Esophagus (tissue), 2 donors: ENCODE measurements around the gene MRPS14. TPM values are rescaled to one million over a fixed set of nuclear protein-coding genes. Genes with fewer than 3 reads are reported as not detected.

Source experiments
- H3K27ac ChIP-seq, 2 donors: one replicate each; pipeline ENCODE4 v1.5.1; 2013; ENCODE audit warnings: low read depth in 2 of 2, mild to moderate bottlenecking in 2 of 2, inconsistent platforms in 1 of 2, low read length in 1 of 2, moderate library complexity in 1 of 2
- H3K27me3 ChIP-seq, 2 donors: one replicate each; pipeline ENCODE4 v1.6.1; 2013; ENCODE audit warnings: low read length in 2 of 2, control low read depth in 1 of 2, mild to moderate bottlenecking in 1 of 2; ENCODE audit not compliant: insufficient read depth in 2 of 2, control insufficient read depth in 1 of 2
- H3K36me3 ChIP-seq, 2 donors: one replicate each; pipeline ENCODE4 v1.6.1; 2013; ENCODE audit warnings: low read length in 1 of 2; ENCODE audit not compliant: control insufficient read depth in 2 of 2, insufficient read depth in 2 of 2
- H3K4me1 ChIP-seq, 2 donors: one replicate each; pipeline ENCODE4 v1.6.1; 2013; ENCODE audit warnings: low read length in 1 of 2; ENCODE audit not compliant: control insufficient read depth in 2 of 2, insufficient read depth in 2 of 2
- H3K4me3 ChIP-seq, 2 donors: one replicate each; pipeline ENCODE4 v1.5.1; 2013; ENCODE audit warnings: low read length in 2 of 2, mild to moderate bottlenecking in 2 of 2, low read depth in 1 of 2, moderate library complexity in 1 of 2
- H3K9me3 ChIP-seq, 2 donors: one replicate each; pipeline ENCODE4 v1.6.1; 2013; ENCODE audit warnings: mild to moderate bottlenecking in 2 of 2, low read depth in 1 of 2, low read length in 1 of 2, moderate library complexity in 1 of 2; ENCODE audit not compliant: control insufficient read depth in 2 of 2, insufficient read depth in 1 of 2
- WGBS, 2 donors: extraction: QIAGEN DNeasy Blood & Tissue Kit; methylation state at CpG; one replicate each; pipeline ENCODE4 v1.1.7; 2013; 5-methylcytosine and 5-hydroxymethylcytosine counted together
- polyA plus RNA-seq, 2 donors: library from polyadenylated mRNA; stranded (reverse); fragments of 200-250 nt; gene quantifications; one replicate each; pipeline ENCODE4 v1.2.3, GENCODE V29; 2013
- donor health status: healthy with polysubstance abuse.
- donor health status: Bipolar disorder and iron deficiency.

The MRPS14 gene
- polyA plus RNA-seq, 2 donors: 6.7 to 21.2 TPM

GRCh38 chr1:174990382-174990999, 32.7 kb downstream of the MRPS14 start:
- H3K27me3 ChIP-seq: no peaks in the 10 kb centered on the region
- H3K27ac ChIP-seq: peak overlapping the region in 1 of 2 donors; percentile 70
- WGBS, 2 donors: 23 to 30% methylated on average over 6 of the region's 6 CpGs
- no peaks in the 10 kb centered on the region for H3K36me3 ChIP-seq
- H3K9me3 ChIP-seq: no peaks in the 10 kb centered on the region
- no peaks in the 10 kb centered on the region for H3K4me1 ChIP-seq
- peak overlapping the region; percentile 27 to 47 for H3K4me3 ChIP-seq

GRCh38 chr1:174989536-174990220, 33.5 kb downstream of the MRPS14 start:
- Histone ChIP-seq H3K27ac (peak overlapping the region in 1 of 2 donors; percentile 8), H3K27me3 (no peaks in the 10 kb centered on the region), H3K4me1 (no peaks in the 10 kb centered on the region), H3K36me3 (no peaks in the 10 kb centered on the region), H3K4me3 (no peak overlapping the region), H3K9me3 (no peaks in the 10 kb centered on the region)
- WGBS, 2 donors: 66 to 77% methylated on average over 5 of the region's 5 CpGs

- Histone ChIP-seq H3K9me3 (no peaks in the 10 kb centered on the region), H3K4me3 (no peak overlapping the region), H3K36me3 (no peaks in the 10 kb centered on the region), H3K4me1 (no peaks in the 10 kb centered on the region), H3K27ac (no peak overlapping the region), H3K27me3 (no peaks in the 10 kb centered on the region)
- 78 to 92% methylated on average over 3 of the region's 3 CpGs for WGBS, 2 donors
These were observed 34.2 kb downstream of the MRPS14 start for GRCh38 chr1:174988986-174989385.

GRCh38 chr1:174988539-174988938, 34.7 kb downstream of the MRPS14 start:
- Histone ChIP-seq H3K27me3 (no peaks in the 10 kb centered on the region), H3K4me1 (no peaks in the 10 kb centered on the region), H3K36me3 (no peaks in the 10 kb centered on the region), H3K27ac (no peak overlapping the region), H3K4me3 (no peak overlapping the region), H3K9me3 (no peaks in the 10 kb centered on the region)

DNA sequence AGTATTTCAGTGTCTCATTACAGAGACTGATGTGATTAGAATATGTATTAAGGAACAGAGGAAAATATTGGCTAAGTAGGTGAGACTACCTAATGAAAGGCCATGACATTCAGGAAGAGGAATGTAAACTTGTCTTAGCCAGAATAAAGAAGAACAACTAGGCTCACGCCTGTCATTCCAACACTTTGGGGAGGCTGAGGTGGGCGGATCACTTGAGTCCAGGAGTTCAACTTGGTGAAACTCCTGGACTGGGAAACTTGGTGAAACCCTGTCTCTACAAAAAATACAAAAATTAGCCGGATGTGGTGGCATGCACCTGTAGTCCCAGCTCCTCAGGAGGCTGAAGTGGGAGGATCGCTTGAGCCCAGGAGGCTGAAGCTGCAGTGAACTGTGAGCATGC, 38.3 kb downstream of the MRPS14 start:
- Histone ChIP-seq H3K27me3 (no peaks in the 10 kb centered on the region), H3K4me1 (no peaks in the 10 kb centered on the region), H3K4me3 (no peak overlapping the region), H3K36me3 (peaks cover 0 to 3% of the 10 kb centered on the region in 2 donors), H3K9me3 (no peaks in the 10 kb centered on the region), H3K27ac (no peak overlapping the region)
- 95 to 97% methylated on average over 4 of the region's 4 CpGs for WGBS, 2 donors

- peaks cover 5 to 7% of the 10 kb centered on the region in 2 donors for H3K36me3 ChIP-seq
- no peak overlapping the region for H3K4me3 ChIP-seq
- H3K27ac ChIP-seq: no peak overlapping the region
- no peaks in the 10 kb centered on the region for H3K27me3 ChIP-seq
- no peaks in the 10 kb centered on the region for H3K9me3 ChIP-seq
- no peaks in the 10 kb centered on the region for H3K4me1 ChIP-seq
These were observed 40.1 kb downstream of the MRPS14 start for GRCh38 chr1:174982971-174983689.

GRCh38 chr1:174976436-174977108, 46.7 kb downstream of the MRPS14 start:
- H3K36me3 ChIP-seq: peaks cover 5 to 9% of the 10 kb centered on the region in 2 donors
- H3K4me3 ChIP-seq: no peak overlapping the region
- H3K4me1 ChIP-seq: peaks cover 0 to 3% of the 10 kb centered on the region in 2 donors
- H3K27ac ChIP-seq: peak overlapping the region; percentile 31 to 52
- 69 to 76% methylated on average over 4 of the region's 4 CpGs for WGBS, 2 donors
- no peaks in the 10 kb centered on the region for H3K9me3 ChIP-seq
- no peaks in the 10 kb centered on the region for H3K27me3 ChIP-seq

DNA sequence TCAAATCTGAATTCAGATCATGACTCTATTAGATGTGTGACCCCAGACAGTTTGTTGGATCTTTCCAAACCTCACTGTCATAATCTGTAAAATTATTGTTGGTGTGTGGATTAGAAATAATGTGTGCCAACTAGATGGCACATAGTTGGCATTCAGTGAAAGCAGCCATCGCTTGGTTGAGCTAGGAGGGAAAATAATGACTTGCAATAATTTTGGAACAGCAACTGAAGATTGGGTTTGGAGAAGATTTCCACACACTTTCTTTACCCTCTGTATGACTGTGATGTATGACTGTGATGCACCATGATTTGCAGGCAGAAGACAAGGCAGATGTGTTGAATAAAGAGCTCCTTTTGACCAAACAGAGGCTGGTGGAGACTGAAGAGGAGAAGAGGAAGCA, 47.5 kb downstream of the MRPS14 start:
- Histone ChIP-seq H3K4me1 (peaks cover 0 to 3% of the 10 kb centered on the region in 2 donors), H3K9me3 (no peaks in the 10 kb centered on the region), H3K27me3 (no peaks in the 10 kb centered on the region), H3K27ac (no peak overlapping the region), H3K4me3 (no peak overlapping the region), H3K36me3 (peaks cover 5 to 9% of the 10 kb centered on the region in 2 donors)
- WGBS, 2 donors: 69 to 74% methylated on average over 1 of the region's 1 CpG

DNA sequence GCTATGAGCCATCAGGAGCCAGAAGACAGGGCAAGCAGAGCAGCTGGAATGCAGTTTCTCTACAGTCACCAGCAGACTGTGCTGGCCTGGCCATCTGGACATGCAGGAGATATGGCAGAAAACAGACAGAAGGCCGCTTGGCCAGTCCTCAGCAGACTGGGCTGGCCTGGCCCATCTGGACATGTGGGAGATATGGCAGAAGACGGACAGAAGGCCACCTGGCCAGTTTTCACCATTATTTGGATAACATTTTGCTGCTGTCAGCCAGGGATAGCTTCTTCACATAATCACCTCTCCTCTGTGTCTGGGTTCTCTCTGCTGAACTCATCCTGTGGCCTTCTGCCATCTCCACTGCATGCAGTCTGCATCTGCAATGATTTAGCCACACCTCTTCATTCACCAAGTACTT, 48.5 kb downstream of the MRPS14 start:
- no peak overlapping the region for H3K4me3 ChIP-seq
- H3K9me3 ChIP-seq: no peaks in the 10 kb centered on the region
- H3K27me3 ChIP-seq: no peaks in the 10 kb centered on the region
- H3K27ac ChIP-seq: no peak overlapping the region
- 80 to 85% methylated on average over 2 of the region's 2 CpGs for WGBS, 2 donors
- peaks cover 0 to 3% of the 10 kb centered on the region in 2 donors for H3K4me1 ChIP-seq
- peaks cover 5 to 9% of the 10 kb centered on the region in 2 donors for H3K36me3 ChIP-seq
